Measurements from ENCODE around the gene IGSF9.

DNA sequence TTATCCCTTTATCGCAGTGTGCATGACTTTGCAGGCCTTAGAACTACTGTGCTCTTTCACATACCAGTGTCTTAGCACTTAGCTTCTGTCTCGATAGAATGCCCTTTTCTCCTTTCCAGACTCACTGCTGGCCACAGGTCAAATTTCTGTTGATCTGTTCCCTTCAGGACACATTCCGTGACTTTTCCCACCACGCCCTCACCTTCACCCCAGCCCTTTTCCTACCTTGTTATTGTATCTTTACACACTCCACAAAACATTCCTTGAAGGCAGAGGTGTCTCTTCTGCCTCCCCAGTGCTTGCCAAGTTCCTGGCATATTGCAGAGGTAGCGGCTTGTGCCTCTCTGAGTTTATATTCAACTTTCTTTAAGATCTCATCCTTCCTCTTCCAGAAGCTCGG is 3.7 kb upstream of the IGSF9 start:
- no peak for TF ChIP-seq KDM1A (CRISPR knock-in tag; IDR thresholded peaks at IDR 0.05)
- TF ChIP-seq EP300 (IDR thresholded peaks at IDR 0.05; ENCODE audit: low read depth in 2 of 2, low read length in 2 of 2) = no peak
- no peak for TF ChIP-seq EP300 (CRISPR knock-in tag; IDR thresholded peaks at IDR 0.05; ENCODE audit: borderline replicate concordance)
- TF ChIP-seq, protein P1, sequence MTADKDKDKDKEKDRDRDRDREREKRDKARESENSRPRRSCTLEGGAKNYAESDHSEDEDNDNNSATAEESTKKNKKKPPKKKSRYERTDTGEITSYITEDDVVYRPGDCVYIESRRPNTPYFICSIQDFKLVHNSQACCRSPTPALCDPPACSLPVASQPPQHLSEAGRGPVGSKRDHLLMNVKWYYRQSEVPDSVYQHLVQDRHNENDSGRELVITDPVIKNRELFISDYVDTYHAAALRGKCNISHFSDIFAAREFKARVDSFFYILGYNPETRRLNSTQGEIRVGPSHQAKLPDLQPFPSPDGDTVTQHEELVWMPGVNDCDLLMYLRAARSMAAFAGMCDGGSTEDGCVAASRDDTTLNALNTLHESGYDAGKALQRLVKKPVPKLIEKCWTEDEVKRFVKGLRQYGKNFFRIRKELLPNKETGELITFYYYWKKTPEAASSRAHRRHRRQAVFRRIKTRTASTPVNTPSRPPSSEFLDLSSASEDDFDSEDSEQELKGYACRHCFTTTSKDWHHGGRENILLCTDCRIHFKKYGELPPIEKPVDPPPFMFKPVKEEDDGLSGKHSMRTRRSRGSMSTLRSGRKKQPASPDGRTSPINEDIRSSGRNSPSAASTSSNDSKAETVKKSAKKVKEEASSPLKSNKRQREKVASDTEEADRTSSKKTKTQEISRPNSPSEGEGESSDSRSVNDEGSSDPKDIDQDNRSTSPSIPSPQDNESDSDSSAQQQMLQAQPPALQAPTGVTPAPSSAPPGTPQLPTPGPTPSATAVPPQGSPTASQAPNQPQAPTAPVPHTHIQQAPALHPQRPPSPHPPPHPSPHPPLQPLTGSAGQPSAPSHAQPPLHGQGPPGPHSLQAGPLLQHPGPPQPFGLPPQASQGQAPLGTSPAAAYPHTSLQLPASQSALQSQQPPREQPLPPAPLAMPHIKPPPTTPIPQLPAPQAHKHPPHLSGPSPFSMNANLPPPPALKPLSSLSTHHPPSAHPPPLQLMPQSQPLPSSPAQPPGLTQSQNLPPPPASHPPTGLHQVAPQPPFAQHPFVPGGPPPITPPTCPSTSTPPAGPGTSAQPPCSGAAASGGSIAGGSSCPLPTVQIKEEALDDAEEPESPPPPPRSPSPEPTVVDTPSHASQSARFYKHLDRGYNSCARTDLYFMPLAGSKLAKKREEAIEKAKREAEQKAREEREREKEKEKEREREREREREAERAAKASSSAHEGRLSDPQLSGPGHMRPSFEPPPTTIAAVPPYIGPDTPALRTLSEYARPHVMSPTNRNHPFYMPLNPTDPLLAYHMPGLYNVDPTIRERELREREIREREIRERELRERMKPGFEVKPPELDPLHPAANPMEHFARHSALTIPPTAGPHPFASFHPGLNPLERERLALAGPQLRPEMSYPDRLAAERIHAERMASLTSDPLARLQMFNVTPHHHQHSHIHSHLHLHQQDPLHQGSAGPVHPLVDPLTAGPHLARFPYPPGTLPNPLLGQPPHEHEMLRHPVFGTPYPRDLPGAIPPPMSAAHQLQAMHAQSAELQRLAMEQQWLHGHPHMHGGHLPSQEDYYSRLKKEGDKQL (CRISPR knock-in tag; IDR thresholded peaks at IDR 0.05; ENCODE audit: low read depth) = no peak
- TF ChIP-seq, protein P2, sequence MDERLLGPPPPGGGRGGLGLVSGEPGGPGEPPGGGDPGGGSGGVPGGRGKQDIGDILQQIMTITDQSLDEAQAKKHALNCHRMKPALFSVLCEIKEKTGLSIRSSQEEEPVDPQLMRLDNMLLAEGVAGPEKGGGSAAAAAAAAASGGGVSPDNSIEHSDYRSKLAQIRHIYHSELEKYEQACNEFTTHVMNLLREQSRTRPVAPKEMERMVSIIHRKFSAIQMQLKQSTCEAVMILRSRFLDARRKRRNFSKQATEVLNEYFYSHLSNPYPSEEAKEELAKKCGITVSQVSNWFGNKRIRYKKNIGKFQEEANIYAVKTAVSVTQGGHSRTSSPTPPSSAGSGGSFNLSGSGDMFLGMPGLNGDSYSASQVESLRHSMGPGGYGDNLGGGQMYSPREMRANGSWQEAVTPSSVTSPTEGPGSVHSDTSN (CRISPR knock-in tag; IDR thresholded peaks at IDR 0.05) = no peak
- no peak for TF ChIP-seq POLR2A (IDR thresholded peaks at IDR 0.05; ENCODE audit: insufficient read depth in 1 of 2, low read depth in 2 of 2, low read length in 2 of 2)
